Immature natural killer cell (primary cell): Measurements from ENCODE around the gene OR10C1. TPM values are rescaled to one million over a fixed set of nuclear protein-coding genes. Genes with fewer than 3 reads are reported as not detected.

Experiments
- DNase-seq, 3 donors: peaks; one replicate each; pipeline ENCODE4 v3.0.0; 2022; ENCODE audit warnings: mixed read lengths in 1 of 3
- H3K27ac Mint-ChIP-seq, 6 donors: one replicate each; pipeline ENCODE4 v1.8.0; 2020; ENCODE audit warnings: mixed read lengths in 6 of 6, mild to moderate bottlenecking in 5 of 6, inconsistent platforms in 4 of 6, moderate library complexity in 3 of 6
- H3K27me3 Mint-ChIP-seq, 3 donors: one replicate each; pipeline ENCODE4 v1.8.0; 2020 to 2021; ENCODE audit warnings: low read depth in 3 of 3, mild to moderate bottlenecking in 3 of 3, mixed read lengths in 3 of 3, moderate library complexity in 3 of 3, inconsistent platforms in 1 of 3
- H3K36me3 Mint-ChIP-seq, 3 donors: one replicate each; pipeline ENCODE4 v1.8.0; 2020; ENCODE audit warnings: mixed read lengths in 3 of 3, inconsistent platforms in 2 of 3, mild to moderate bottlenecking in 2 of 3
- H3K4me1 Mint-ChIP-seq, 2 donors: one replicate each; pipeline ENCODE4 v1.8.0; 2020; ENCODE audit warnings: inconsistent platforms in 2 of 2, mild to moderate bottlenecking in 2 of 2, mixed read lengths in 2 of 2, moderate library complexity in 1 of 2
- H3K4me3 Mint-ChIP-seq, 5 donors: one replicate each; pipeline ENCODE4 v1.8.0; 2020; ENCODE audit warnings: mild to moderate bottlenecking in 5 of 5, mixed read lengths in 5 of 5, inconsistent platforms in 3 of 5, moderate library complexity in 3 of 5
- H3K9me3 Mint-ChIP-seq, 6 donors: one replicate each; pipeline ENCODE4 v1.8.0; 2020; ENCODE audit warnings: mild to moderate bottlenecking in 6 of 6, mixed read lengths in 6 of 6, inconsistent platforms in 4 of 6, moderate library complexity in 3 of 6
- polyA plus RNA-seq, 3 donors: library from polyadenylated mRNA; unstranded; fragments of 300-500 nt; fragmentation: Illumina TruSeq; gene quantifications; one replicate each; pipeline ENCODE4 v1.2.3, GENCODE V29; 2021

OR10C1 gene
- polyA plus RNA-seq, 3 donors from 2014 or later, result not detected

DNA sequence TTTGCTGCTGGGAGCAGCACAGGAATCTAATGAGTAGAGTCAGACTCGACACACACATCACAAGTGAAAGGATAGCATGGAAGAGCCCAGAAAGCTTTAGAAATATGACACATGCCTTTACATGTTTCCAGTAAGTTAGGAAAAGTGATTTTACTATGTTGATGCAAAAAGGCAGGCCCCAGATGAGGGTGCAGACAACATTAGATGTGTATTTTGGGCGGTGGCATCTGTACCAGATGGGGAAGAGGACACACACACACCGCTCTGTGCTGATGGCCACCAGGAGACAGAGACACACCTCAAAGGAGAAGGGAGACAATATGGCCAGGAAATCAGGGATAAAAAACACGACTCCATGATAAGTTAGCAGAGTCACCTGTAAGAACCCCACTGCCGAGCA lies 48.0 kb downstream of the OR10C1 start:
- no peaks in the 10 kb centered on the region for H3K36me3 Mint-ChIP-seq
- DNase-seq, result no peak
- no peaks in the 10 kb centered on the region for H3K4me1 Mint-ChIP-seq
- peaks cover 4 to 9% (median 5%) of the 10 kb centered on the region in 3 donors for H3K27me3 Mint-ChIP-seq
- no peak overlapping the region for H3K27ac Mint-ChIP-seq
- peaks cover 0 to 3% (median 0%) of the 10 kb centered on the region in 6 donors for H3K9me3 Mint-ChIP-seq
- H3K4me3 Mint-ChIP-seq, result no peak overlapping the region

DNA sequence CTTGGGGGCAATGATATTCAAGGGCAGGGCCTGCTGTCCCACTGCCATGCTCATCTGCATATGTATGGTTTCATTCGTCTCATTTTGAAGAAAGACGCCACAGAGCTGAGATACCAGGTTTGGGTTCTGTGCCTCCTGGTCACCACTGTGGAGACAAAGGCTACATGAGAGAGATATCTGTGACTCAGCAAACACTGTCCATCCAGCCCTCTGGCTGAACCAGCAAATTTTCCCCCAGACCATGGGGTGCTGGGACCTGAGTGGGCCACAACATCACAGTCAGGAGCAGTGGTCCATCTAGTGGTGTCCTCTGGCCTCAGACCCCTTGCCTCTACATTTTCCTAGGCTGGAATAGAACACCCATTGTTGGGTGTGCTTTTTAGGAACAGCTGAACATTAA lies 48.6 kb downstream of the OR10C1 start, which contains the start of gene MAS1L:
Gene MAS1L (minus strand): TSS at position 297 of the 400 bp plus-strand sequence. CDS start 54 bp downstream, at position 243.
- no peak for DNase-seq
- no peak within 1 kb of the TSS for H3K27ac Mint-ChIP-seq
- H3K36me3 Mint-ChIP-seq, result no peaks in the 10 kb centered on the region
- no peaks in the 10 kb centered on the region for H3K4me1 Mint-ChIP-seq
- no peak within 1 kb of the TSS for H3K4me3 Mint-ChIP-seq
- H3K27me3 Mint-ChIP-seq, result peaks cover 5% of the 10 kb centered on the region in 3 donors
- peaks cover 0 to 1% (median 0%) of the 10 kb centered on the region in 6 donors for H3K9me3 Mint-ChIP-seq

DNA sequence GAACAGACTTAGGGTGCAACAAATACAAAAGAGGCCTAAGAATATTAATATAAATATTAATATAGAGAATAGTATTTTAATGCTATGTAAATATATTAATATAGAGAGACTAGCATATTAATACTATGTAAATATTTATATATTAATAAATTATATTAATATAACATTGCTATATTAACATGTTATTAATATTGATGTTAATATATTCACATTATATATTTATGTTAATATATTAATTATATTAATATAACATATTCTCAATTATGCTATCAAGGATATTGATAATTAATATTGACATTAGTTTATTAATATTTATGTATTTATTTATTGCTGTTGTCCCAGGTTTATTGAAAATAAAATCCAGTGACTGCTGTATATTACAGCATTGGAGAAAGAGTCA lies 49.8 kb downstream of the OR10C1 start:
- Mint-ChIP-seq H3K4me1 (no peaks in the 10 kb centered on the region), H3K36me3 (no peaks in the 10 kb centered on the region), H3K4me3 (no peak overlapping the region), H3K9me3 (no peaks in the 10 kb centered on the region), H3K27ac (no peak overlapping the region), H3K27me3 (peaks cover 5 to 7% (median 5%) of the 10 kb centered on the region in 3 donors)
- DNase-seq, result no peak

DNA sequence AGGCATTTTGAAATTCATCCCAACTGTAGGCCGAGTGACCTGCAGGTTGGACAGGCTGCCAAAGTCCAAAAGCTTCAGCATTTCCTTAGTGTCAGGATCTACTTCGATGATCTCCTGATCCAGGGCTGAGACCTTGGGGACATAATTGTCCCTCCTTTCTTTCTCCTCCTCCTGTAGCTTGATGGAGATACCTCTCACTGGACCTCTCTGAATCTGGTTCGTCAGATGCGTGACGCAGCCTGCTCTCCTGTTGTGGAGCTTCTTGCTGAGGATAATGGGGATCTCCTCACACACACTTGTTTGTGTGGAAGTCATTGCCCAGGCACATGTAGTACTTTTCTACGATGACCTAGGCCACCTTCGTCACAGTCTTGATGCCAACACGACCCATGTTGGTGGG lies 50.2 kb downstream of the OR10C1 start:
- no peak overlapping the region for H3K27ac Mint-ChIP-seq
- H3K36me3 Mint-ChIP-seq, result no peaks in the 10 kb centered on the region
- H3K27me3 Mint-ChIP-seq, result peaks cover 5 to 7% (median 5%) of the 10 kb centered on the region in 3 donors
- H3K9me3 Mint-ChIP-seq, result no peaks in the 10 kb centered on the region
- no peak overlapping the region for H3K4me3 Mint-ChIP-seq
- H3K4me1 Mint-ChIP-seq, result no peaks in the 10 kb centered on the region
- DNase-seq, result no peak

DNA sequence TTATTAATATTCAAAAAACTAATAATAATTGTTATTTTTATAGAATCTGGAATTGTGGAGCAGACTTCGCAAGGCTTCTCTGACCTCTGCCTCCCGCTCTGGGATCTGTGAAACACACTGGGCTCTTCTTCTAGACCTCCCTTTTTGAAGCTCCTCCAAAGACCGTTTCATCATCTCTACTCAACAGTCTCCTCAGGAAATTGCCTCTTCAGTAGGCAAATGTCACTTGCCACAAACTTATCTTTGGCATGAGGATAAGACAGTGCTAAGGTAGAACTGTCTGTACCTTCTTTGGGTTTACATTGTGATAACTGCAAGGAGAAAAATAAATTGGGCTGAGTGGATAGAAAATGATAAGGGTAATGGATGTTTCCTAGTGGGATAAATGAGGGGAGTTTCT lies 50.9 kb downstream of the OR10C1 start:
- H3K9me3 Mint-ChIP-seq, result no peaks in the 10 kb centered on the region
- no peak overlapping the region for H3K27ac Mint-ChIP-seq
- H3K4me1 Mint-ChIP-seq, result no peaks in the 10 kb centered on the region
- DNase-seq, result no peak
- H3K36me3 Mint-ChIP-seq, result no peaks in the 10 kb centered on the region
- peaks cover 5 to 10% (median 5%) of the 10 kb centered on the region in 3 donors for H3K27me3 Mint-ChIP-seq
- H3K4me3 Mint-ChIP-seq, result no peak overlapping the region

DNA sequence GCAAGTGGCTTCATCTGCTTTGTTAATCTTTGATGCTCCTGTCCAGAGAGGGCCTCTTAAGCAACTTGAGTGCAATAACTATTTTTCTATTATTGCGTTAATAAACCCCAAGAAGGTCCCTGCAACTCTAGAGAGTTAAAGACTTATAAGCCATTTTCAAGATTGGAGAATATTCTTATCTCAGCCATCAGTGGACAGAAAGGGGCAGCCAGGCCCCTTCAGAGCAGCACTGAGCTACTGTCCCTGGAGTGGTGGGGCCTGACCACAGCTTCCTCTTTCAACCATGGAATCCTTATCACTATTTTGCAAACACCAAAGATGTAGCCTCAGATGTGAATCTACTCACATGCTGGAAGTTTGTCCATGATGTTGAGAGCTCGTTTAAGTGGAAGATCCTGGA lies 51.4 kb downstream of the OR10C1 start:
- no peaks in the 10 kb centered on the region for H3K4me1 Mint-ChIP-seq
- no peak overlapping the region for H3K27ac Mint-ChIP-seq
- no peaks in the 10 kb centered on the region for H3K9me3 Mint-ChIP-seq
- H3K4me3 Mint-ChIP-seq, result no peak overlapping the region
- no peak for DNase-seq
- H3K36me3 Mint-ChIP-seq, result no peaks in the 10 kb centered on the region
- peaks cover 5 to 9% (median 5%) of the 10 kb centered on the region in 3 donors for H3K27me3 Mint-ChIP-seq

Other genes starting within 250 kb of the OR10C1 start
- gene OR14J1, start 137.6 kb upstream of the OR10C1 start, polyA plus RNA-seq, result not detected
- not detected for gene OR5V1, start 70.4 kb upstream of the OR10C1 start, polyA plus RNA-seq
- not detected for gene OR12D3, start 64.0 kb upstream of the OR10C1 start, polyA plus RNA-seq
- not detected for gene OR12D2, start 43.7 kb upstream of the OR10C1 start, polyA plus RNA-seq
- not detected for gene OR12D1, start 24.4 kb upstream of the OR10C1 start, polyA plus RNA-seq
- not detected for gene OR11A1, start 17.8 kb downstream of the OR10C1 start, polyA plus RNA-seq
- not detected for gene OR2H1, start 17.8 kb downstream of the OR10C1 start, polyA plus RNA-seq
- not detected for gene MAS1L, start 48.6 kb downstream of the OR10C1 start, polyA plus RNA-seq
- gene UBD, start 120.4 kb downstream of the OR10C1 start, polyA plus RNA-seq, result not detected
- not detected for gene OR2H2, start 145.8 kb downstream of the OR10C1 start, polyA plus RNA-seq
- gene GABBR1, start 193.9 kb downstream of the OR10C1 start, polyA plus RNA-seq, result not detected
- not detected for gene MOG, start 217.8 kb downstream of the OR10C1 start, polyA plus RNA-seq
- 1 to 10 TPM in 2 of 3 donors, not detected in 1; 5.2 to 9.0 TPM for gene ZFP57, start 241.8 kb downstream of the OR10C1 start, polyA plus RNA-seq